Muscle layer of colon (tissue), 2 donors: Measurements from ENCODE around the gene CYTL1.

Source experiments
- H3K27ac ChIP-seq: one replicate; pipeline ENCODE4 v1.7.0; 2013; ENCODE audit warnings: low read depth, mild to moderate bottlenecking, low read length, moderate library complexity
- H3K27me3 ChIP-seq, 2 donors: one replicate each; pipeline ENCODE4 v1.7.0; 2013; ENCODE audit warnings: low read length in 2 of 2, mild to moderate bottlenecking in 2 of 2; ENCODE audit not compliant: insufficient read depth in 2 of 2, control insufficient read depth in 1 of 2
- H3K36me3 ChIP-seq: one replicate; pipeline ENCODE4 v1.7.0; 2013; ENCODE audit warnings: mild to moderate bottlenecking, low read length; ENCODE audit not compliant: insufficient read depth
- H3K4me1 ChIP-seq: one replicate; pipeline ENCODE4 v1.7.0; 2013; ENCODE audit warnings: mild to moderate bottlenecking, low read length; ENCODE audit not compliant: insufficient read depth
- H3K4me3 ChIP-seq, 2 donors: one replicate each; pipeline ENCODE4 v1.7.0; 2013; ENCODE audit warnings: low read length in 2 of 2, low read depth in 1 of 2, mild to moderate bottlenecking in 1 of 2, moderate library complexity in 1 of 2
- H3K9ac ChIP-seq: one replicate; pipeline ENCODE4 v1.7.0; 2013; ENCODE audit warnings: low read length
- H3K9me3 ChIP-seq: one replicate; pipeline ENCODE4 v1.7.0; 2013; ENCODE audit warnings: mild to moderate bottlenecking, low read length
- donor health status: abdominal sarcoma.
- donor health status: Adenocarcinoma of cecum.

The CYTL1 gene

GRCh38 chr4:4984186-4984585 is 35.1 kb downstream of the CYTL1 start:
- no peaks in the 10 kb centered on the region for H3K27me3 ChIP-seq
- H3K4me1 ChIP-seq = peaks cover 6% of the 10 kb centered on the region
- H3K9me3 ChIP-seq = no peaks in the 10 kb centered on the region
- no peak overlapping the region for H3K27ac ChIP-seq
- no peak overlapping the region for H3K4me3 ChIP-seq
- no peak overlapping the region for H3K9ac ChIP-seq
- H3K36me3 ChIP-seq = no peaks in the 10 kb centered on the region

DNA sequence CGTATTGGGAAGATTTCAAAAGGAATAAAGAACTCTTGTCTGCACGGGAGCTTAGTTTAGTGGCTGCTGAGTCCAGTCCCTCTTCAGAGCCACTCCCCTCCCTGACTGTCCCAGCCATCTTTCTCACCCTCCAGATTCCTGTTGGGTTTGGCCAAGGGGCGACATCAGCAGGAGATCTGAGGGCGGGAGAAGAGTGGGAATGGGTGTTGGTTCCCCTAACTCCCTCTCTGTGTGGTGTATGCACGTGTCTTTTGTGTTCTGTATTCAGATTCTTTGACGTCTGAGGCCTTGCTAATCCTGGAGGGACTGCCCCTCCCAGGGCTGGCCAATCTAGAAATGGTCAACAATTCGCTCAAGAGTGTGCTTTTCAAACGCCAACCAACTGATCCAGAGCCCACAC is 37.4 kb downstream of the CYTL1 start:
- Histone ChIP-seq H3K9me3 (no peaks in the 10 kb centered on the region), H3K27ac (no peak overlapping the region), H3K9ac (no peak overlapping the region), H3K36me3 (no peaks in the 10 kb centered on the region), H3K4me3 (no peak overlapping the region), H3K27me3 (no peaks in the 10 kb centered on the region), H3K4me1 (peaks cover 6% of the 10 kb centered on the region)

DNA sequence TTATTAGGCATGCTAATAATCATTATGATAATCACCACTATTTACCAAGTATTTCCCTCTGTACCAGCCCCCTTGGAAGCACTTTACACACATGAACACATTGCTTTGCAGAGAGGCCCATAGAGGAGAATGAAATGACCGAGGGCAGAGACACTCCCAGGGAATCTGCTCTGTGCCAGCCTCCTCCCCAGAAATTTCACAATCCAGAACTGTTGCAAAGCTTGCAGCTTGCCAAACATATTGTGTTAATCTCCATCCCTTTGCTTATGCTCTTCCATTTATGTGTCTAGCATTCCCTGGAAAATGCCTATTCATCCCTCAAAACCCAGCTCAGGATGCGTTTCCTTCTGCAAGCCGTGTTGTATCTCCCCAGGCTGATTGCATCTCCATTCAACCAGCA is 37.8 kb downstream of the CYTL1 start:
- no peak overlapping the region for H3K27ac ChIP-seq
- H3K9me3 ChIP-seq = no peaks in the 10 kb centered on the region
- H3K9ac ChIP-seq = no peak overlapping the region
- H3K4me3 ChIP-seq = no peak overlapping the region
- no peaks in the 10 kb centered on the region for H3K36me3 ChIP-seq
- H3K27me3 ChIP-seq = no peaks in the 10 kb centered on the region
- peaks cover 6% of the 10 kb centered on the region for H3K4me1 ChIP-seq

DNA sequence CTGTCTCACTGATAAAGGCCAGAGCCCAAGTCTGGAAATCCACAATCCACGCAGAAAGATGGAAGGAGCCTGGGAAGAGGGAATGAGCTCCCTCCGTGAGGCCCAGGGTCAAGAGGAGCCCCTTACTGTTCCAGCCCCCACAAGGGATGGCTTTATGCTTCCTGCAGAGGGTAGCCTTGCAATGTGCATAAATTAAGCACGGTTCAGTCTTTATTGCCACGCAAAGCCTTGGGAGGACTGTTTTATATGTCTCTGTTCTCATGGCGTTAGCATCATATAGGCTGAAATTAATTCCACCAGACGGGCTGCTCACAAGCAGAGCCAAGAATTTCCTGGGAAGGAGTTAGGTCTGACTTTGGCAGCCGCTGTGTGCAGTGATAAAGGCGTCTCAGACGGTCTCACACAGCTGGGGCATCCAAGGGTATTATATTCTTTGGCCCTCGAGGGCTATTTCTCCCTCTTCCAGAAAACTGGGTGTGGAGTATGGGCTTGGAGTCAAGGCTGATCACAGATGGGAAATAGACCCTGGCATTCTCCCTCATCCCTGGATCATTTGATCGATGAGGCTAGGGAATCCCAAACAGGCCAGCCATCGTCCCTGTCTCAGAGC is 38.5 kb downstream of the CYTL1 start:
- Histone ChIP-seq H3K9me3 (no peaks in the 10 kb centered on the region), H3K4me3 (no peak overlapping the region), H3K36me3 (no peaks in the 10 kb centered on the region), H3K4me1 (peaks cover 6% of the 10 kb centered on the region), H3K9ac (no peak overlapping the region), H3K27ac (no peak overlapping the region), H3K27me3 (no peaks in the 10 kb centered on the region)

DNA sequence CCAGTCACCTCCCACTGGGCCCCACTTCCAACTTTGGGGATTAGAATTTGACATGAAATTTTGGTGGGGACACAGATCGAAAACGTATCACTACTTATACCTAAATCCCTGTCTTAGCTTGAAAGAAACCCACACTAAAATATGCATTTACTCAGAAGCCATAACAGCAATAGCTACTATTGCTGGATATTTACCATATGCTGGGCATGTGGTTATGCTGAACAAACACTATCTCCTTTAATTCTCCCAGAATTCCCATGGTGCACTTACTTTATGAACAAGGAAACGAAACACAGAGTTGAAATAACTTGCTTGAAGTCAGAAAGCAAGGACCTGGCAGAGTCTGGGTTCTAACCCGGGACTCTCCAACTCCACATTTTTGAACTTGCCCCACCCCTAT is 39.3 kb downstream of the CYTL1 start:
- Histone ChIP-seq H3K4me3 (no peak overlapping the region), H3K27me3 (no peaks in the 10 kb centered on the region), H3K9me3 (no peaks in the 10 kb centered on the region), H3K27ac (no peak overlapping the region), H3K4me1 (peaks cover 6% of the 10 kb centered on the region), H3K9ac (no peak overlapping the region), H3K36me3 (no peaks in the 10 kb centered on the region)

- Histone ChIP-seq H3K4me1 (no peaks in the 10 kb centered on the region), H3K27ac (no peak overlapping the region), H3K9me3 (no peaks in the 10 kb centered on the region), H3K27me3 (no peaks in the 10 kb centered on the region), H3K36me3 (no peaks in the 10 kb centered on the region), H3K9ac (no peak overlapping the region), H3K4me3 (no peak overlapping the region)
Observed at GRCh38 chr4:4974727-4975126, 44.5 kb downstream of the CYTL1 start.

GRCh38 chr4:4971796-4972195 is 47.5 kb downstream of the CYTL1 start:
- Histone ChIP-seq H3K9me3 (no peaks in the 10 kb centered on the region), H3K9ac (no peak overlapping the region), H3K27me3 (no peaks in the 10 kb centered on the region), H3K4me1 (no peaks in the 10 kb centered on the region), H3K27ac (no peak overlapping the region), H3K4me3 (no peak overlapping the region), H3K36me3 (no peaks in the 10 kb centered on the region)

DNA sequence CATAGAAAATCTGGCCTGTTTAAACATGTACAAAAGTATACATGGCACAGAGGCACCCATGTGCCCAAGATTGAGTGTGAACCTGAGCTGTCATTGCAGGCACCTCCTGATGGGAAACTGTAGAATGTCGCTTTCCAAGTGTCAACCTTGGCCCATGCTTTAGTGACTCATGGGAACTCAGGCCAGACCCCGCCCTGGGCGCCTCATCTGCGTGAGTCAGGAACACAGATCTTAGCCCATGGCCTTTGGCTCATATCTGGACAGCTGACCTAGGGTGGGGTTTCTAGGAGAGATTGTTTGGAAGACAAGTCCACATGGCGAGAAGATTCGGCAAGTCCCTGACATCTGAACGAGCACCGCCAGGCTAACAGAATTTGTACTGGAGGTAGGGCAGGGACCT is 50.0 kb downstream of the CYTL1 start:
- H3K9ac ChIP-seq = no peak overlapping the region
- no peak overlapping the region for H3K4me3 ChIP-seq
- no peaks in the 10 kb centered on the region for H3K27me3 ChIP-seq
- no peak overlapping the region for H3K27ac ChIP-seq
- no peaks in the 10 kb centered on the region for H3K4me1 ChIP-seq
- H3K36me3 ChIP-seq = no peaks in the 10 kb centered on the region
- no peaks in the 10 kb centered on the region for H3K9me3 ChIP-seq

DNA sequence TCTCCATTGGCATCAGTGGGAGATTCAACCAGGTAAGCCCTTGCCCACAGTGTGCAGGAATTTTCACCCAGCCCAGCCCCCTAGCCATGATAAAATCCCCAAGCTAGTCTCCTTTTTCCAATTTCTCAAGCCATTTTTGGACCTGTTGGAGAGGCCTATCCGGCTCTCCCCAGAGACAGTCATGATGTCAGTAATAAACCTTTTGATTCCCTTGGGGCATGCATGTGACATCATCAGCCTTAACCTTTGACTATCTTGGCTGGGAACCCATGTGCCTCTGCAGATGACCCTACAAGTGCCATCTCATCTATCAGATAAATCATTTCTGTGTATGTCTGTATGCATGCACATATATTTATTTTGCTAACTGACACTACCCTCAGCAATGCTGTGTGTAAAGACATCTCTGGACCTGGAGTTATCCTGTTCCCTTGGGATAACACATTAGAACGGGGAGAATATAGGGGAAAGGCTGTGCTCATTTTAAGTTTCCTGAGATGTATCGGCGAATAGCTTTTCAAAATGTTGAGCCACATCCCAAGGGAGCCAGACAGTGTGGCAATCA is 51.0 kb downstream of the CYTL1 start:
- Histone ChIP-seq H3K36me3 (no peaks in the 10 kb centered on the region), H3K27ac (no peak overlapping the region), H3K9ac (no peak overlapping the region), H3K9me3 (no peaks in the 10 kb centered on the region), H3K27me3 (no peaks in the 10 kb centered on the region), H3K4me3 (no peak overlapping the region), H3K4me1 (no peaks in the 10 kb centered on the region)
